ENCODE measurements around the gene SERPINA1.
A peak's percentile ranks its signal among the peaks of the same experiment; 100 is the strongest.

Gene SERPINA1

DNA sequence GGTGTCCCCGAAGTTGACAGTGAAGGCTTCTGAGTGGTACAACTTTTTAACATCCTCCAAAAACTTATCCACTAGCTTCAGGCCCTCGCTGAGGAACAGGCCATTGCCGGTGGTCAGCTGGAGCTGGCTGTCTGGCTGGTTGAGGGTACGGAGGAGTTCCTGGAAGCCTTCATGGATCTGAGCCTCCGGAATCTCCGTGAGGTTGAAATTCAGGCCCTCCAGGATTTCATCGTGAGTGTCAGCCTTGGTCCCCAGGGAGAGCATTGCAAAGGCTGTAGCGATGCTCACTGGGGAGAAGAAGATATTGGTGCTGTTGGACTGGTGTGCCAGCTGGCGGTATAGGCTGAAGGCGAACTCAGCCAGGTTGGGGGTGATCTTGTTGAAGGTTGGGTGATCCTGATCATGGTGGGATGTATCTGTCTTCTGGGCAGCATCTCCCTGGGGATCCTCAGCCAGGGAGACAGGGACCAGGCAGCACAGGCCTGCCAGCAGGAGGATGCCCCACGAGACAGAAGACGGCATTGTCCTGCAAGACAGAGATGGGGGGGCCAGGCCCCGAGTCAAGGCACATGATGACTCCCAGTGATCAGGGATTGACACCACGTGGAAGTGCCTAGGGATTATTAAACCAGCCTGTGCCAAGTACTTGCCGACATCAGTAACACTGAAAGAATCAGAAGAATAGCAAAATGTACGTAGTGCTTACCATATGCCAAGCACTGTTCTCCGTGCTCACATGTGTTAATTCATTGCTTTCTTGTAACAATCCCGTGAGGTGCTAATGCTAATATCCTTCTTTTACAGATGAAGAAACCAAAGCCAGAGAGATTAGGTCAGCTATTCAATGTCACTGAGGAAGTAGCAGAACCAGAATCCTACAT is 5.4 kb downstream of the SERPINA1 start:
- no peak for DNase-seq (ENCODE audit: low read depth)

DNA sequence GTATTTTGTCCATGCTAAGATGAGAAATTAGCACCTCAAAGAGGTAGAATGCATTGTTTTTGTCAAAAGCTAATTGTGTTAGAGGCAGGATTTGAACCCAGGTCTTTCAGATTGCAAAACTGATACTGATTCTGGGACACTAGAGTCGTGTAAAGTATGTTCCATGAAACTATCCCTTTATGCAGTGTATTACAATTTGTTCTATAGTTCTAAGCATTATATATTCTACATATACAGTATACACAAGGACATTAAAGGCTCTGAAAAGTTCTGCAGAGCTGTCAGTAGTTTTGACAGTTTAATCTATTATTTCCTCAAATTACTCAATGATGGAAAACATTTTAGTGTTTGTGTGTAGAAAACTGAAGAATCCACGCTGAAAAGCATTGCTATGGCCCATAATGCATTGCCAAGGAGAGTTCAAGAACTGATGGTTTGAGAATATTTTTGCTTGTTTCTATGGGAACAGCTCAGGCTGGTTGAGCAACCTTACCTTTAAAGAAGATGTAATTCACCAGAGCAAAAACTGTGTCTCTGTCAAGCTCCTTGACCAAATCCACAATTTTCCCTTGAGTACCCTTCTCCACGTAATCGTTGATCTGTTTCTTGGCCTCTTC is 6.2 kb downstream of the SERPINA1 start:
- no peak for DNase-seq (ENCODE audit: low read depth)

DNA sequence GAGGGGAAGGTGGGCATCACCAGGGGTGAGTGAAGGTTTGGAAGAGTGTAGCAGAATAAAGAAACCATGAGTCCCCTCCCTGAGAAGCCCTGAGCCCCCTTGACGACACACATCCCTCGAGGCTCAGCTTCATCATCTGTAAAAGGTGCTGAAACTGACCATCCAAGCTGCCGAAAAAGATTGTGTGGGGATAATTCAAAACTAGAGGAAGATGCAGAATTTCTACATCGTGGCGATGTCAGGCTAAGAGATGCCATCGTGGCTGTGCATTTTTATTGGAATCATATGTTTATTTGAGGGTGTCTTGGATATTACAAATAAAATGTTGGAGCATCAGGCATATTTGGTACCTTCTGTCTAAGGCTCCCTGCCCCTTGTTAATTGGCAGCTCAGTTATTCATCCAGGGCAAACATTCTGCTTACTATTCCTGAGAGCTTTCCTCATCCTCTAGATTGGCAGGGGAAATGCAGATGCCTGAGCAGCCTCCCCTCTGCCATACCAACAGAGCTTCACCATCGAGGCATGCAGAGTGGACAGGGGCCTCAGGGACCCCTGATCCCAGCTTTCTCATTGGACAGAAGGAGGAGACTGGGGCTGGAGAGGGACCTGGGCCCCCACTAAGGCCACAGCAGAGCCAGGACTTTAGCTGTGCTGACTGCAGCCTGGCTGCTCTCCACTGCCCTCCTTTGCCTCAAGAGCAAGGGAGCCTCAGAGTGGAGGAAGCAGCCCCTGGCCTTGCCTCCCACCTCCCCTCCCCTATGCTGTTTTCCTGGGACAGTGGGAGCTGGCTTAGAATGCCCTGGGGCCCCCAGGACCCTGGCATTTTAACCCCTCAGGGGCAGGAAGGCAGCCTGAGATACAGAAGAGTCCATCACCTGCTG is 7.0 kb downstream of the SERPINA1 start:
- DNase-seq (ENCODE audit: low read depth), result no peak

DNA sequence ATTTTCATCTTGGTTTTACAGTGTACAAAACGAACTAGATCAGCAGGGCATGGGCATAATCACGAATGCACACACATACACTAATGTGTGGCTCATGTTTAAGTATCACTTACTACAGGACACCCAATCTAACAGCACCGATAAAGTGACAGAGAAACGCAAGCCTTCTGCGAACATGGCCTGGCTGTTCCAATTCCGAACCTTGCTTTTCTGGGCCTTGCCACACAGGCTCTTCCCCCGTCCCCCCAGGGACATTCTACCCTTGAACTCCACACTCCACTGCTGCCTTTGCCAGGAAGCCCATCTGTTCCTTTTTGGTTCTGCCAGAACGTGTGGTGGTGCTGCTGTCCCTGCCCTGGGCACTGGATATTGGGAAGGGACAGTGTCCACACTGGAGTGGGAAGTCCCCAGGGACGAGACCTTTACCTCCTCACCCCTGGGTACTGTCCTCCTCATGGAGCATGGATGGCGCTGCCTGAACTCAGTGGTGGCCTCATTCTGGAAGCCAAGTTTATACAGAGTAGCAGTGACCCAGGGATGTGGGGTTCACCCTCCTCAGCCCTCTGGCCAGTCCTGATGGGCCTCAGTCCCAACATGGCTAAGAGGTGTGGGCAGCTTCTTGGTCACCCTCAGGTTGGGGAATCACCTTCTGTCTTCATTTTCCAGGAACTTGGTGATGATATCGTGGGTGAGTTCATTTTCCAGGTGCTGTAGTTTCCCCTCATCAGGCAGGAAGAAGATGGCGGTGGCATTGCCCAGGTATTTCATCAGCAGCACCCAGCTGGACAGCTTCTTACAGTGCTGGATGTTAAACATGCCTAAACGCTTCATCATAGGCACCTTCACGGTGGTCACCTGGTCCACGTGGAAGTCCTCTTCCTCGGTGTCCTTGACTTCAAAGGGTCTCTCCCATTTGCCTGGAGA is 7.9 kb downstream of the SERPINA1 start:
- no peak for DNase-seq (ENCODE audit: low read depth)

DNA sequence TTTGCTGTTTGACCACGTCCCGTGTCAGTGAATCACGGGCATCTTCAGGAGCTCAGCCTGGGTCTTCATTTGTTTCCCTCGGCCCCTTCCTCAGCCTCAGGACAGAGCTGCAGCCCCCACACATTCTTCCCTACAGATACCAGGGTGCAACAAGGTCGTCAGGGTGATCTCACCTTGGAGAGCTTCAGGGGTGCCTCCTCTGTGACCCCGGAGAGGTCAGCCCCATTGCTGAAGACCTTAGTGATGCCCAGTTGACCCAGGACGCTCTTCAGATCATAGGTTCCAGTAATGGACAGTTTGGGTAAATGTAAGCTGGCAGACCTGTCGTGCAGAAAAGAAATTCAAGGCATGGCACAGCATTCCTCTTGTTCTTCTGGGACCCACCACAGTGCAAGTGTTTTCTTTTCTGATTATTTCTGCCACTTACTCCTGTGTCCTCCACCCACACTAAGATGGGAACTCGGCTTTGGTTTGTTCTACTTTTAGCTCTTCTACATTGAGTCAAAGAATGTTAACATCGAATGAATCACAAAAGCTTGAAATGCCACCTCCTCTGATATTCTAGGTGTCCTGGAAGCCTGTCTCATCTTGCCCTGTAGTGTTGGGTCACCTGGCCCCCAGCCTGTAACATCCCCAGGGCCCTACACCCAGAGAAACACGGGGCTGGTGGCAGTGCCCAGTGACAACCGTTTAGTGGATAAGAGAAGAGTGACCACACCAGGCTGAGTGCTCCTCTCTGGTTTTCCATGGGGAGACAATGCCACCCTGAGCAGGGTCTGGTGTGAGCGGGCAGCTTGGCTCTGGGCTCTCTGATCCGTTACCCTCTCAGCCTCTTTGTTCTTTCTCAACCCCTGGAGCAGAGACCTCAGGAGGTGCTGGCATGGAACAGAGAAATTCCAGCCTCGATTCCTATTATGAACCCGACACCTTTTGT is 8.8 kb downstream of the SERPINA1 start:
- DNase-seq (ENCODE audit: low read depth), result no peak

DNA sequence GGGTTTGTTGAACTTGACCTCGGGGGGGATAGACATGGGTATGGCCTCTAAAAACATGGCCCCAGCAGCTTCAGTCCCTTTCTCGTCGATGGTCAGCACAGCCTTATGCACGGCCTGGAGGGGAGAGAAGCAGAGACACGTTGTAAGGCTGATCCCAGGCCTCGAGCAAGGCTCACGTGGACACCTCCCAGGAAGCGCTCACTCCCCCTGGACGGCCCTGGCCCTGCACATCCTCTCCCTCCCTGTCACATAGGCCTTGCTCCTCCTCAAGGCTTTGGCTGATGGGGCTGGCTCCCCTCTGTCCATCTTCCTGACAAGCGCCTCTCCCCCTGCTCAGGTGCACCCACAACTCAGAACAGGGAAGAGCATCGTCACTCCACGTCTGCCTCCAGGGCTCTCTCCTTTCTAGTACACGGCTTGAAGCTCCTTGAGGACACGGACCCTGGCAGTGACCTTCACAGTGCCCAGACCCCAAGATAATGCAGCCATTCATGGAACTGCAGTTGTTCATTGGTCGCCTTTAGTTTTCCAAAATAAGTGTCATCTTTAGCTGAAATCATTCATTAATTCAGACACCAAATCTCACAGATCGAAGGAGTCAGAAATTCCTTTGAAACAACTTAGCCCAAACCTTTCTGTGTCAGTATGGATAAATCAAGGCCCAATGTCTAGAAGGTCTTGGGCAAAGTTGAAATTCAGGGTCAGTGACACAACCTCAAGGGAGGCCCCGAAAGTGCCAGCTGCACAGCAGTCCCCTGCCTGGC is 9.7 kb downstream of the SERPINA1 start:
- no peak for DNase-seq (ENCODE audit: low read depth)

DNA sequence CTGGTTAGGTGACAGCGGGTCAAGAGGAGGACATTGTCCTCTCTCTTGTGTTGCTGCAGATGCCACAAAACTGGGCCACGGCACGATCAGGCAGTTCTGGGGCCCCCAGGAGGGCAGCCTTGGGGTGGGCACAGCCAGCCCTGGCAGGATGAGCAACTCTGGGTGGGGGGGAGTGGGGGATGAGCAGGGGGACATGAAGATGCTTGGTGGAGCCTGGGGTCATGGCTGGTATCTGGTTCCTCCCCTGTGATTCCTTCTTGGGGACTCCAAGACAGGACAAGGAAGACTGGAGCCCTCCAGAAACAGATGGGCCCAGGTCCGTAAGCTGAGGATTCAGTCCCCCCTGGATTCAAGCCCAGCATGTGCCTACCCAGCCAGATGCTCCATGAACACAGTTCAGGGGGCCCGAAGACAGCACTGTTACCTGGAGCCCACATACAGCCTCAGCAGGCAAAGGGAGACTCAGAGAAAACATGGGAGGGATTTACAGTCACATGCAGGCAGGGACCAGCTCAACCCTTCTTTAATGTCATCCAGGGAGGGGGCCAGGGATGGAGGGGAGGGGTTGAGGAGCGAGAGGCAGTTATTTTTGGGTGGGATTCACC is 10.4 kb downstream of the SERPINA1 start:
- no peak for DNase-seq (ENCODE audit: low read depth)

DNA sequence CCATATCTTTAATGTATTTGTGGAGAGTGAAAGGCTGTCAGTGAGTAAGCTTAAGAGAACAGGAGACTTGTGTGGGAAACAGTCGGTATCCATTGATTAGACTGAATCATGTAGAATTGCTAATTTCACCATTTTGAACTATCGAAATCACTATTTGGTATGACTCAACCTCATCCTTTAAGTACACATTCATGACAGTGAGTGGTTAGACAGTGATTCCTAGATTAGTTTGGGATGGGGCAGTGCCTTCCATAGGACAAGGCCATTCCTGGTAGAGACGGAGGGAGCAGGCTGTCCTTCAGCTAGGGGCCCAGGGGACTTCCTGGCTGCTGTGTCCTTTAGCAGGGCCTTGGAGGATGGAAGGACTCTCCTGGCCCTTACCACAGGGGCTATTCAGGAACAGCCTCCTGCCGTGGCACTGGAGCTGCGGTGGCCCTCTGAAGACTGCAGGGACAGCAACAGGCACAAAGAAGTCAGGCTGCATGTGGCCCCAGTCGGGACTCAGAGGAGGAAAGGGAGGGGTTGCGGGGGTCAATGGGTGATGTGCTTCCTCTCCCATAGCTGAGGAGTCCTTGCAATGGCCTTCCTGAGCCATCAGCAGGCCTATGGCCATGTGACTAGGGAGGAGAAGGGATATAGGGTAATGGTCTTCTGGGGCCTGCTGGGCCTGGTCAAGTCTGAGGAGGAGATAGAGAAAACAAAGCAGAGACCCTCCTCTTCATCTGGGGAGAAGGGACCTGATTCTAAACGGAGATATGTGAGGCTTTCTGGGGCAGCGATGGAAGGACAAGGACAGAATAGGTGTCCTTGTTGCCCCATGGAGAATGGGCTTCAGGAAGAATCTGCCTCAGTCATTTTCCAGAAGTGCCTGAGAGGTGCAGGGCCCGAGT is 11.2 kb downstream of the SERPINA1 start:
- DNase-seq (ENCODE audit: low read depth), result no peak

DNA sequence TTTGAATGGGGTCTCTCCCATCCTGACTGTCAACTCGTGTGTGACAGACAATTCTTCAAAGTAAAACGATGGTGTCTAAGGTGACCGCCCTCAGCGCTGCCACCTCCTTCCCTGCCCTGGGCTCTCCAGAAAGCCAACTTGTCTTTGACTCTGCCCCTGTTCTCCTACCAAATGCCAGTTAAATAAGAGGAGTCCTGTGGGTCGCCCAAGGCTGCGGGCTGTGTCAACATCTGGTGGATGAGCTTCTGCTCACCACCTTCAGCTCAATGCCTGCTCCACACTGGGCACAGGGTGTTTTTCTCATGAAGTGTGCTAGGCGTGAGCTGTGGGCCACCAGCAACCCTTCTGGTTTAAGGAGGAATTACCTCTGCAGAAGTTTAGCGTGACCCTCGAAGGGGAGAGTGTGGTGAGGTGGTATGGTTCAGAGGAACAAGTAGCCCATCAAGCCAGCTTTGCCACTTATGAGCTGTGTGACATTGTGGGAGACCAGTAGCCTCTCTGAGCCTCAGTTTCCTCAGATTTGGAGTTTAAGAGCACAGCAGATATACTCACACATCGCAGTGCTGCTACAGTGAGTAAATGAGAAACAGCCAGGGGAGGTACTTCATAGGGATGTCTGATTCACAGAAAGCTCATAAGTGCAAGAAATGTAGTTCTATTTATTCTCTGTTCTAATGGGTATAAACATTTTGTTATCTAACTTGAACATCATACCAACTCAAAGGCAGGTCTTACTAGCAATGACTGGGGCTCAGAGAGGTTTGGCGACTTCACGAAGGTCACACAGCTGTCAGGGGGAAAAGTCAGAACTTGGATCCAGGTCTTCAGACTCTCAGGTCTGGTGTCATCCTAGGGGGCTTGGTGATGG is 12.1 kb downstream of the SERPINA1 start:
- DNase-seq (ENCODE audit: low read depth), result no peak

DNA sequence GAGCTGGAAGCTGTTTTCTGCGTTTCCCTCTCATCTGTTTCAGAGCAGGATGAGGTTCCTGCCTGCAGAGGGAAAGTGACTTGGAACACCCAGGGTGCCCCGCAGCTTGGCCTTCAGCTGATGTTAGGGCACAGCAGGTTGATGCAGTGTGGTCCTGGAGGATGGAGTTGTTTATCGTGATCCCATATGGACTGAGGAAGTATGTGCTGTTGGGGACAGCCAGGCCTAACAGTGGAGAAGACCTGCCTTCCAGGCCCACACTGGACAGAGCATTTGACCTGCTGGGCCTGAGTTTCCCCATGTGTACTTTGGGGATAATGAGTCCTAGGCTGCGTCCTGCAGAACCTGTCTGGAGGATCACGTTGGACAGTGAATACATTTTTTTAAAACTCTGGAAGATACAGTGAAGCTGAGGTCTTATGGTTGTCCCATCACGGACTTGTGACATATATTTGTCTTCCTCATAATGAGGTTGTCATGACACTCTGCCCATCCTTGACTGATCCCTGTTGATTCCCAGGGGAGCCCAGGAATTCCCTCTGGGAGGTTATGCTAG is 12.8 kb downstream of the SERPINA1 start:
- no peak for DNase-seq (ENCODE audit: low read depth)

DNA sequence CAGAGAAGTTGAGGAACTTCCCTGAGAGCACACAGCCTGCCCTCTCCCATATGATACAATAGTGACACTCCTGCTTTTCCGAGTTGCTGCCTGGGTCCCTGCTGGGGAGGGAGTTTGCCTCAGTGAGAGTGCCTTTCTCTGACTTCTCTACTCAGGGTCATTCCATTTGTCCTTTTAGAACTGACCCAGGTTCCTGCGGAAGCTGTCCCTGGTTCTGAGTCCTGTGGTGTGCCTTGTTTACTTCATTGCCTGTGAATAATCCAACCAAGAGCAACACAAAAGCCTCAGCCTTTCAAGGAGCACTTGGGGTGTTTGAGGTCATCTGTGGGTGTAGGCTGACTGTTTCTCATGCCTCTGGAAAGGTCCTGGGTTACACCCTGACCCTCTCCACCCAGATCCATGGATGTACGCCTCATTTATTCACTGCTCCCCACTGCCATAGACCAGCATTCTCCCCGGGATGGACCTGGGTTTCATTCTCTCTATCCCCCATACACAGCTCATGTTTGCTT is 13.6 kb downstream of the SERPINA1 start:
- no peak for DNase-seq (ENCODE audit: low read depth)

DNA sequence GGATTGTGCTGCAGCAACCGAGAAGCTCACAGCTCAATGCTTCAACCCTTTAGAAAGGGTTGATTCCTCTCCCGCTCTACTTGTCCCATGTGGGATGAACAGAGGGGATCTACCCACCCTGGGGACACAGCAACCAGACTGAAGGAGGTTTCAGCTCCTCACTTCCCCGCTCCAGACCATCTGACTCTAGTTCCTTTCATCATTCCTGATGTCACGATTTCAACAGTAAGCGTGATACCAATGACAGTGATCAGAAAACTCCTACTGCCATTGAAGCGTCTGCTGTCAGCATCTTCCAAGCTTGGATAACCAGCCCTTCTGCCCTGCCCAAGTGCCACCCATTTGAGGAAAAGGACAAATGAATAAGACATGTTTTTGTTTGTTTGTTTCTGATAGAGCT is 14.3 kb downstream of the SERPINA1 start:
- DNase-seq (ENCODE audit: low read depth), result no peak

DNA sequence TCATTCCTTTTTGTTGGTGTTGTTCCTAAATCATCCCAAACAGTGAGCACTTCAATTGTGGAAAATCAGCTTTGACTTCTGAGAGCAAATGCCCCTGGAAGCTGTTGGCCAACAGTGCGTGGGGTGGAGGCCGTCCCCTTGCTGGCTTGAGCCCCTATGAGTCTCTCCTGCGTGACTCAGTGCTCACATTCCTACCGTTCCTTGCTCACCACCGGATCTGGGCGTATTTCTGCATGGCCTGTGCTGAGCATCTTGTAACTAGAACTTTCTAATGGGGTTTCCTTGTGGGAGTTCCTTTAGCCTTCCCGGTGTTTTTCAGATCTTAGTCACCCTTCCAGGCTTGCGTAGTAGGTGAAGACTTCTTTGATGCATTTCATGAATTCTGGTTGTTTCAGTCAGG is 14.7 kb downstream of the SERPINA1 start:
- DNase-seq (ENCODE audit: low read depth), result peak; percentile 62

DNA sequence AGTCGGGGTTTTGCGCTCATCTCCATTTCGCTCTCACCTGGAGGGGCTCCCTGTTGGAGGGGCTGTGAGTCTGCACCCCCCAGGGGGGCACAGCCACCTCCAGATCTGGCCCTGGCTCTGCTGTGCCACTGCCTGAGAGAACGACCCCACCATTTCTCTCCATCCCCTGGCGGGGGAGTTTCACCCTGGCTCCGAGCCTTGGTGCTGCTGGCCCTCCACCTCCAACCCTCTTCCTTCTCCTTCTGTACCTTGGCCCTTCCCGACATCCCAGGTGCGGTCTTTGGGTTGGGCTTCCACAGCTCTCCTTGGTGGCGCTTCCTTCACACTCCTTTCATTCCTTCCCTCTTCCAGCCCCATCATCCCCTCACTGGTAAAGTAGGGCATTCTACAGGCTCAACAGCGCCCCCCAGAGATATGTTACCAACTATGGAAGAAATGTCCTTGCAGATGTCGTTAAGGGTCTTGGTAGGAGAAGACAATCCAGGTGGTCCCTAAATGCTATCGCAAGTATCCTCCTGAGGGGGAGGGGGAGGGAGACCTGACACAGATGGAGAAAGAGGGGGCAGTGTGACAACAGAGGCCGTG is 16.3 kb downstream of the SERPINA1 start:
- no peak for DNase-seq (ENCODE audit: low read depth)

DNA sequence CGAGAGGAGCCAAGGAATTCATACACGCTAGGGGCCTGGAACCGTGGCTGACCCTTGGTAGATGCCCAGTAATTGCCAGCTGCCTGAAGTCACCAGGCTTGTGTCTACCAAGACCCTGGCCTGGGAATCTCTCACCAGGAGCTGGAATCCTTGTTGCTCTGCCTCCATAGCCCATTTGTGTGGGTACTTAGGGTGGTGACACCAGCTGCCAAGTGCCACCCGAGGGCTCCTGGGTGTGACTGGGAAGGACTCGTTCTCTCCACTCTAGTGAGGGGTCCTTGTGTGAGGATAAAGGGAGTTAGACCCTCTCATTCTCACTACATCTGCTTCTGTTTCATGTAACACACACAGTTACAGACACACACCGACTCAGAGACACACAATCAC is 17.9 kb downstream of the SERPINA1 start:
- no peak for DNase-seq (ENCODE audit: low read depth)
